GM23248 (cell line): ENCODE measurements around the gene BHMT.

Experiments
- EZH2 ChIP-seq: fragments of 200-600 bp; sonication (generic); IDR thresholded peaks from 2 replicates; pipeline ENCODE4 v1.6.1; 2018; ENCODE audit warnings: antibody characterized with exemption, mild to moderate bottlenecking; ENCODE audit not compliant: insufficient read depth, poor library complexity, severe bottlenecking
- EZH2phosphoT487 ChIP-seq: fragments of 200-600 bp; sonication (generic); IDR thresholded peaks from 2 replicates; pipeline ENCODE4 v1.6.1; 2018; ENCODE audit warnings: antibody characterized with exemption, moderate library complexity, mild to moderate bottlenecking, low read depth; ENCODE audit not compliant: insufficient read depth

- no peak for TF ChIP-seq EZH2phosphoT487
- TF ChIP-seq EZH2, result no peak
Measured at GRCh38 chr5:79109527-79110492, 1.8 kb upstream of the BHMT start.
